ENCODE measurements around the gene GINS2. TPM values are rescaled to one million over a fixed set of nuclear protein-coding genes. Genes with fewer than 3 reads are reported as not detected.

The GINS2 gene
- total RNA-seq, 2 experiments from 2014 or later: 74.3 to 142 TPM

DNA sequence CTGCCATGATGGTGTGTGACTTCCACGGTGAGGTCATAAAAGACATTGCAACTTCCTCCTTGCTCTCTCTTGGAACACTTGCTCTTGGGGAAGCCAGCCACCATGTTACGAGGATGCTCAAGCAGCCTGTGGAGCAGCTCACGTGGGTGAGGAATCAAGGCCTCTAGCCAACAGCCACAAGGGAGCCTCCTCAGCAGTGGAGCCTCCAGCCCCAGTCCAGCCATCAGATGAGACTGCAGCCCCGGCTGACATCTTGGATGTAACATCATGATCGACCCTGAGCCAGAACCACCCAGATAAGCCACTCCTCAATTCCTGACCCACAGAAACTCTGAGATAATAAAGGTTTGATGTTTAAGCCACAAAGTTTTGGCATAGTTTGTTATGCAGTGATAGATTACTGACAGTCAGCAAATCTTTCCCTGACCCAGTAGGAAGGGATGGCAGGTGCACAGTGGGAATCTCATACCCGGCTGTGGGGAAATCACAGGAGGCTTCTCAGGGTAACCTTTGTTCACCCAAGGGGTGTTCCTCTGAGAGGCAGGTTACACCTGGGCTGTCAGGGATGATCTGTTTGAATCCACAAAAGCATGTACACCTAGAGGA, 23.3 kb upstream of the GINS2 start:
- Histone ChIP-seq H3K4me1 (ENCODE audit: insufficient read depth, low read length, poor library complexity, severe bottlenecking) (no peaks in the 10 kb centered on the region), H3K36me3 (ENCODE audit: insufficient read depth, low read length) (no peaks in the 10 kb centered on the region), H3K4me2 (ENCODE audit: low read length) (no peak overlapping the region), H4K20me1 (ENCODE audit: insufficient read depth, low read length) (no peaks in the 10 kb centered on the region), H2AFZ (ENCODE audit: low read length) (no peak overlapping the region), H3K9me2 (ENCODE audit: insufficient read depth, low read length) (no peaks in the 10 kb centered on the region), H3K27ac (ENCODE audit: low read depth, low read length, poor library complexity, severe bottlenecking) (no peak overlapping the region), H3K9me3 (ENCODE audit: low read length) (peaks cover 10% of the 10 kb centered on the region), H3K4me3 (ENCODE audit: low read depth, low read length, poor library complexity, severe bottlenecking) (no peak overlapping the region), H3K79me2 (ENCODE audit: insufficient read depth, low read depth, low read length) (no peaks in the 10 kb centered on the region)
- no peak for DNase-seq (ENCODE audit: low spot score)
- no peak for TF ChIP-seq EZH2phosphoT487 (IDR thresholded peaks at IDR 0.05; ENCODE audit: borderline replicate concordance, low read depth, low read length)
- TF ChIP-seq CTCF (conservative IDR thresholded peaks at IDR 0.05; ENCODE audit: low read length): no peak
- CTCF ChIA-PET (ENCODE audit: unreplicated experiment): no interaction called here
- POLR2A ChIA-PET: interaction anchor here (0.7 to 1.3 kb wide), 4 partner anchors 10 to 235 kb away, joined by 3 to 7 read pairs (median 3); no protein-coding TSS in a partner anchor
- intact Hi-C loops (cut with micrococcal nuclease; ENCODE audit: unreplicated experiment): no loop called here
- no TSS peak for BruUV-seq (replicated peaks)

GRCh38 chr16:85710732-85711131, 22.0 kb upstream of the GINS2 start:
- no peak overlapping the region for H2AFZ ChIP-seq (ENCODE audit: low read length)
- no peak overlapping the region for H3K27ac ChIP-seq (ENCODE audit: low read depth, low read length, poor library complexity, severe bottlenecking)
- H3K9me2 ChIP-seq (ENCODE audit: insufficient read depth, low read length): no peaks in the 10 kb centered on the region
- TF ChIP-seq EZH2phosphoT487 (IDR thresholded peaks at IDR 0.05; ENCODE audit: borderline replicate concordance, low read depth, low read length): no peak
- no peak for TF ChIP-seq CTCF (conservative IDR thresholded peaks at IDR 0.05; ENCODE audit: low read length)
- peaks cover 10% of the 10 kb centered on the region for H3K9me3 ChIP-seq (ENCODE audit: low read length)
- no peaks in the 10 kb centered on the region for H4K20me1 ChIP-seq (ENCODE audit: insufficient read depth, low read length)
- intact Hi-C loops (cut with micrococcal nuclease; ENCODE audit: unreplicated experiment): no loop called here
- no peak overlapping the region for H3K4me3 ChIP-seq (ENCODE audit: low read depth, low read length, poor library complexity, severe bottlenecking)
- no peaks in the 10 kb centered on the region for H3K4me1 ChIP-seq (ENCODE audit: insufficient read depth, low read length, poor library complexity, severe bottlenecking)
- CTCF ChIA-PET (ENCODE audit: unreplicated experiment): no interaction called here
- BruUV-seq (replicated peaks): no TSS peak
- no peak overlapping the region for H3K4me2 ChIP-seq (ENCODE audit: low read length)
- H3K79me2 ChIP-seq (ENCODE audit: insufficient read depth, low read depth, low read length): no peaks in the 10 kb centered on the region
- DNase-seq (ENCODE audit: low spot score): no peak
- POLR2A ChIA-PET: no interaction called here
- H3K36me3 ChIP-seq (ENCODE audit: insufficient read depth, low read length): no peaks in the 10 kb centered on the region

DNA sequence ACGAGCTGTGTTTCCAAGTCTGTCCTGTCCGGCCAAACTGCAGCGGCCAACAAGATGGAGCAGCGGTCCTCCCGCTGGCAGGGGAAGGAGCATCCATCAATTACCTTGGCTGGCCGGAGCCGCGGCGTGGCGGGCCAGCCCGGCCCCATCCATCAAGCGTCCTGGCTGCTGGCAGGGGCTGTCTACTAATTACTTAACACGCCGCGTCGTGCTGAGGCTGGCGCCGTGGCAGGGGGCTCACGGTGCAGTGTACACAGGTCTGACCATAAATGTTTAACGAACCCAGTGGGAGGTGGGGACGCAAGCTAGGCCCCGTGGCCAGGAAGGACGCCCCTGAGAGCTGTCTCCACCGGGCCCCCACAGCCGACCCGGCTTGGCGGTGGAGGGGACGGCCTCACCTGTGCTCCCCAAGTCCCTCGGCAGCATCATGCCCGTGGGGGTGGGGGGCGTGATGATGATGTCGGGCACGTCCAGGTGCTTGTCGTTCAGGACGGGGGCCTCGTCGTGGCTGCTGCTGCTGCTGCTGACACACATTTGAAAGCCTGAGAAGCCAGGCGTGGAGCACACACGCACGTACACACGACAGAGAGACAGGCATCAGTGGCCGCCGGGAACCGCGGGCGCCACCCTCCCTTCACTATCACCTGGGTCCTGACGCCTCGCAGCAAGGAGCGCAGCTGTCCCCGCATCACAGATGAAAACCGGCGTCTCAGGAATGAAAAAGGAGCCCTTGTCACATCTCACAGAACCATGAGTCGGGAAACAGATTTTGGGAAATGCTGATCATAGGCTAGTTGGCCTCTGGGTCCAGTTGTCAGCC, 21.2 kb upstream of the GINS2 start:
- ChIA-PET POLR2A (no interaction called here), CTCF (ENCODE audit: unreplicated experiment) (no interaction called here)
- intact Hi-C loops (cut with micrococcal nuclease; ENCODE audit: unreplicated experiment): no loop called here
- H3K36me3 ChIP-seq (ENCODE audit: insufficient read depth, low read length): no peaks in the 10 kb centered on the region
- no peak overlapping the region for H2AFZ ChIP-seq (ENCODE audit: low read length)
- H3K27ac ChIP-seq (ENCODE audit: low read depth, low read length, poor library complexity, severe bottlenecking): no peak overlapping the region
- no peak for TF ChIP-seq CTCF (conservative IDR thresholded peaks at IDR 0.05; ENCODE audit: low read length)
- no peak overlapping the region for H3K4me2 ChIP-seq (ENCODE audit: low read length)
- H3K4me3 ChIP-seq (ENCODE audit: low read depth, low read length, poor library complexity, severe bottlenecking): no peak overlapping the region
- no peaks in the 10 kb centered on the region for H4K20me1 ChIP-seq (ENCODE audit: insufficient read depth, low read length)
- no peak for DNase-seq (ENCODE audit: low spot score)
- no peaks in the 10 kb centered on the region for H3K4me1 ChIP-seq (ENCODE audit: insufficient read depth, low read length, poor library complexity, severe bottlenecking)
- H3K9me2 ChIP-seq (ENCODE audit: insufficient read depth, low read length): no peaks in the 10 kb centered on the region
- BruUV-seq (replicated peaks): no TSS peak
- peaks cover 10% of the 10 kb centered on the region for H3K9me3 ChIP-seq (ENCODE audit: low read length)
- H3K79me2 ChIP-seq (ENCODE audit: insufficient read depth, low read depth, low read length): no peaks in the 10 kb centered on the region

Data from OCI-LY7 (cell line).